NB4 (cell line): ENCODE data around the gene RPS16.

Source experiments
- DNase-seq: peaks from one replicate; pipeline ENCODE4 v3.0.0; 2010; ENCODE audit warnings: low read depth
- H3K4me3 ChIP-seq: one replicate; pipeline ENCODE4 v1.5.1; 2011; ENCODE audit warnings: mild to moderate bottlenecking, low read depth, low read length, moderate library complexity
- CTCF ChIP-seq: IDR thresholded peaks from one replicate; pipeline ENCODE4 v1.5.1; 2012; ENCODE audit warnings: low read depth, low read length
- MYC ChIP-seq: IDR thresholded peaks from 2 replicates; pipeline ENCODE4 v1.6.1; 2011; ENCODE audit warnings: low read depth, low read length
- POLR2A ChIP-seq: IDR thresholded peaks from 2 replicates; pipeline ENCODE4 v1.6.1; 2011; ENCODE audit warnings: mild to moderate bottlenecking; ENCODE audit not compliant: insufficient read length; ENCODE audit errors: extremely low read depth
- TF ChIP-seq, protein P1 (sequence below): IDR thresholded peaks from 2 replicates; pipeline ENCODE4 v1.6.1; 2011; ENCODE audit warnings: low read depth, low read length

RPS16 gene

DNA sequence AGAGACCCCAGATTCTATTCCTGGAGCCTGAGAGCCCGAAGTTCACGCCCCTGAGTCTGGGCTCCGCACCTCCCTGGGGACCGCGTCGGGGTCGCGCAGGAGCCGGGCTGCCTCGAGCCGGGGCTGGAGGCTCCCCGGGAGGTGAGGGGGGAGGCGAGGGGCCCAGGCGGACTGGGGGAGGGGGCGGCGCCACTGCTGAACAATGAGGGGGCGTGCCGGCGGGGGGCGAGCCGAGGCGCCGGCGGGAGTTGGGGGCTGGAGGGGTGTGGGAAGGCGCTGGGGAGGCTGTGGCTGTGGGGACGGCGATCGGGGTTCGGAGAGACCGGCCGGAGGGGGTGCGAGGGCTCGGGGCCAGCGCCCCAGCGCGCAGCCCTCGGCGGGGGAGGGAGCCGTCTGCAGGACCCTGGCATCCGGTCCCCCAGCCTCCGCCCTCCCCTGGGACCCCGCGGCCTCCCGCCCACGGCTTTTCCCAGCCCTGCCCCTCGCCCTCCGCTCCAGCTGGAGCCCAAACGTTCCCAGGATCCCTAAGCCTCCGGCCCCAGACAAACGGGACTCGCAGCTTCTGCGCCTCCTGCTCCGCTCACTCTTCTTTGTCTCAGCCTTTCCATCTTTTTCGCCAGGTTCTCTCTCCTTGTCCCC is 22.4 kb downstream of the RPS16 start:
- DNase-seq, result peak; percentile 58
- no peak for TF ChIP-seq POLR2A
- TF ChIP-seq CTCF, result no peak
- TF ChIP-seq, protein P1, sequence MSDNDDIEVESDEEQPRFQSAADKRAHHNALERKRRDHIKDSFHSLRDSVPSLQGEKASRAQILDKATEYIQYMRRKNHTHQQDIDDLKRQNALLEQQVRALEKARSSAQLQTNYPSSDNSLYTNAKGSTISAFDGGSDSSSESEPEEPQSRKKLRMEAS, result no peak
- no peak for TF ChIP-seq MYC
- H3K4me3 ChIP-seq, result peak overlapping the region; percentile 65

- TF ChIP-seq CTCF (no peak), POLR2A (no peak)
- TF ChIP-seq, protein P1, result no peak
- no peak for DNase-seq
- peak overlapping the region; percentile 65 for H3K4me3 ChIP-seq
Measured at GRCh38 chr19:39412867-39413271, 22.9 kb downstream of the RPS16 start.

- H3K4me3 ChIP-seq, result peak within 1 kb of the TSS; percentile 65
- peak; percentile 97 for DNase-seq
- TF ChIP-seq, protein P1, result peak; percentile 89
- TF ChIP-seq MYC, result 0 out of 2 replicates have a peak, but pooled peaks have one; percentile 45
- TF ChIP-seq CTCF, result peak; percentile 49
- peak; percentile 35 for TF ChIP-seq POLR2A
Measured at GRCh38 chr19:39412100-39412866, 23.5 kb downstream of the RPS16 start, which contains the start of gene PLEKHG2. Gene PLEKHG2 (plus strand): TSS chr19:39412669. CDS start chr19:39414087, 1,418 bp downstream.

DNA sequence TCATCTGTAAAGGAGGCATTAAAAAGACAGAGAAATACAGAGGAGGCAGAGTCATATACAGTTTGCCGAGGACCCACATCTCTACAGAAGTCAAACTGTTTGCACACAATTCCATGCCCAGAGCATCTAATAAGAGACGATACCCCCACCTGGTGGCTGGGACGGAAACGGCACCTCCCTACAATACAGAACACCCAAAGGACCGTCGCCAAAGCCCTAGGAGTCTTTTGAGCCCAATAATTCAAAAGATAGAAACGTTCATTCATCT is 24.0 kb downstream of the RPS16 start:
- TF ChIP-seq POLR2A, result no peak
- no peak for TF ChIP-seq MYC
- TF ChIP-seq, protein P1, result no peak
- peak; percentile 64 for TF ChIP-seq CTCF
- peak overlapping the region; percentile 28 for H3K4me3 ChIP-seq
- DNase-seq, result peak; percentile 87

GRCh38 chr19:39411081-39411831 is 24.5 kb downstream of the RPS16 start:
- H3K4me3 ChIP-seq, result peak overlapping the region; percentile 8
- TF ChIP-seq POLR2A (no peak), CTCF (no peak), MYC (no peak)
- TF ChIP-seq, protein P1, result no peak
- peak; percentile 60 for DNase-seq
